Right lobe of liver (tissue), 6 donors: ENCODE results near the gene EXOC1L. TPM values are rescaled to one million over a fixed set of nuclear protein-coding genes. Genes with fewer than 3 reads are reported as not detected.

Experiments used
- ATAC-seq, 4 donors: fragments of 200-7000 bp; cut with Tn5 transposase; one replicate each; pipeline ENCODE4 v1.9.1; 2020; ENCODE audit warnings: mild to moderate bottlenecking in 4 of 4, moderate library complexity in 4 of 4
- DNase-seq, 3 donors: peaks; one replicate each; pipeline ENCODE4 v3.0.0-alpha.2; 2020
- H3K27ac ChIP-seq, 3 donors: fragments of 200-600 bp; one replicate each; pipeline ENCODE4 v1.8.0; 2022
- H3K27me3 ChIP-seq, 2 donors: fragments of 200-600 bp; one replicate each; pipeline ENCODE4 v1.8.0; 2022
- H3K36me3 ChIP-seq, 4 donors: fragments of 200-600 bp; sonication (generic) in 1 of 4; one replicate each; pipeline versions ENCODE4 v1.5.1 to v1.8.0; 2017 to 2022; ENCODE audit warnings: control low read depth in 1 of 4
- H3K4me1 ChIP-seq, 4 donors: fragments of 200-600 bp; sonication (generic) in 1 of 4; one replicate each; pipeline versions ENCODE4 v1.5.1 to v1.8.0; 2017 to 2022; ENCODE audit warnings: control low read depth in 1 of 4
- H3K4me3 ChIP-seq, 3 donors: fragments of 200-600 bp; one replicate each; pipeline ENCODE4 v1.8.0; 2022
- H3K9me3 ChIP-seq, 4 donors: fragments of 200-600 bp; sonication (generic) in 1 of 4; one replicate each; pipeline versions ENCODE4 v1.5.1 to v1.8.0; 2017 to 2022; ENCODE audit warnings: control low read depth in 1 of 4
- POLR2A ChIP-seq: fragments of 450-650 bp; IDR thresholded peaks from one replicate; pipeline ENCODE4 v1.6.1; 2017; ENCODE audit warnings: antibody characterized with exemption, mild to moderate bottlenecking
- WGBS: methylation state at CpG from one replicate; pipeline ENCODE4 v1.1.6; 2018; ENCODE audit warnings: low coverage, low lambda C conversion rate; ENCODE audit not compliant: insufficient coverage; ENCODE audit errors: missing lambda C conversion rate; 5-methylcytosine and 5-hydroxymethylcytosine counted together
- intact Hi-C, 2 donors: fragments of 100-400 bp; cut with DNase I; formaldehyde crosslinking; loops; one replicate each; pipeline versions ENCODE4 v1.11.2 to v1.14.1; 2022
- total RNA-seq, 6 experiments: library from RNA; depleted of rRNA in 2 of 6; stranded (reverse); fragments of >200 nt in 2 of 6; fragmentation: NEBNext Ultra II Directional in 3 of 6; extraction: Animal tissue kit (Norgen Biotek cat#: 25700) in 3 of 6; gene quantifications; one replicate each; pipeline versions ENCODE4 v1.1.0 to v1.2.4, GENCODE V29; 2016 to 2023
- TF ChIP-seq, protein P1 (sequence below), 4 donors: fragments of 200-600 bp in 3 of 4; fragments of 450-650 bp in 1 of 4; IDR thresholded peaks; one replicate each; pipeline versions ENCODE4 v1.5.1 to v1.8.0; 2016 to 2022; ENCODE audit warnings: antibody characterized with exemption in 4 of 4, mild to moderate bottlenecking in 2 of 4
- donor health status: DM: no; HTN: yes; CAD: no.
- donor health status: DM: no; HTN: no; CAD: no.
- donor health status: DM: no; HTN: no; CAD: no.
- donor health status: DM: no; HTN: yes; CAD: no.
- donor health status: DM: no; HTN: yes; CAD: no.

EXOC1L gene
- total RNA-seq, 6 experiments from 2014 or later: not detected

DNA sequence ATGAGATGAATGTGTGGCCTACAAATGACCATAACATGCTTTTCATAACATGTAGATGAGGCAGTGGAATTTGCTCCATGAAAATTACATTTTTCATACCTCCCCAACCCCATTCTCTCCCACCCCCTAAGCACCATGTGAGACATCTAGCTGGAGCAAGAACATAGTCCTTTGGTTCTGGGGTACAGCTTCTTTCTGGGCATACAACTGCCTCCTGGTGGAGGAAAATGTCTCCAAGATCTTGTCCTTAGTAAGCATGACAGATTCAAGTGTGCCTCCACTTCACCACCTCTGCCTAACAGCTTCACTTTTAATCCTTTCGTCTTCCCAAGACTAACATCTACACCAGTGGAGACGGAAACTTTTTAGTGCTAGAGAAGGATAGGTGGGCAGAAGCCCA is 8.0 kb downstream of the EXOC1L start:
- no peaks in the 10 kb centered on the region for H3K27me3 ChIP-seq
- no peak overlapping the region for H3K4me3 ChIP-seq
- H3K4me1 ChIP-seq: no peaks in the 10 kb centered on the region
- ATAC-seq (no peak), DNase-seq (no peak)
- WGBS: 39% methylated on average over 2 of the region's 2 CpGs
- no peaks in the 10 kb centered on the region for H3K9me3 ChIP-seq
- no peak overlapping the region for H3K27ac ChIP-seq
- no peaks in the 10 kb centered on the region for H3K36me3 ChIP-seq
- intact Hi-C loops: no loop called here
- no peak for TF ChIP-seq POLR2A

DNA sequence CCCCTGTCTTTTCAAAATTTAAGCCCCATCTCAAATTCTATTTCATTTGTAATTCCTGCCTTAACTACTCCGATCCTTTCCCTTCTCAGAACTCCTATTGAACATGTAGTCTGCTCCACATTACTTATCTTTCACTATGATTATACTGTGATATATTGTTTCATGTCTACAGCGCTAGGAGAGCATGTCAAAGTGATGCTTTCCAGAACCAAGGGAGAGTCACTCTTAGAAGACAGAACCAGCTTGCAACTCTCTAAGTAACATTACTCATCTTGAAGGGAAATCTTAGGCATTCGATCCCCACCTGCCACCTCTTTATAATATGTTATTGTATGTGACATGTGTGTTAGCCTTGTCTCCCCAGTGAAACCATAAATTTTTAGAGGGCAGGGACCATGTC is 10.5 kb downstream of the EXOC1L start:
- no peak for ATAC-seq
- 61% methylated on average over 3 of the region's 3 CpGs for WGBS
- intact Hi-C loops: no loop called here

DNA sequence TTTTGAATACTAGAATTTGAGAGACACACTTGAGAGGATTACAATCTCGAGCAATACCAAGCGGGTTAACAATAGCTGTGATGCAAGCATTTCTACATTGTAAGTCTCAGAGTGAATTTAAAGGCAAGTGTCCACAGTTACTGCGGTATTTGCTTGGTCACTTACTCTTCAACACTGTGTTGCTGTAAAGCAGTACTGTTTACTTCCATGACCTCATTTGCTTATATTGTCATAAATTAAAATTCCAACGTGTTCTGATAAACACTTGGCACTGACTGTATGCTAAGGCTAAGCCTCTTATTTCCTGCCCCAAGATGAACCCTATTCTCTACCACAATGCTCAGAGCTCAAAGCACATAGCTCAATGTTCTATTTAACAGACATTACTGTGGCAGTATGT is 11.1 kb downstream of the EXOC1L start:
- 44% methylated on average over 4 of the region's 4 CpGs for WGBS
- H3K27ac ChIP-seq: no peak overlapping the region
- no peak for DNase-seq
- no peaks in the 10 kb centered on the region for H3K36me3 ChIP-seq
- no peaks in the 10 kb centered on the region for H3K4me1 ChIP-seq
- TF ChIP-seq, protein P1, sequence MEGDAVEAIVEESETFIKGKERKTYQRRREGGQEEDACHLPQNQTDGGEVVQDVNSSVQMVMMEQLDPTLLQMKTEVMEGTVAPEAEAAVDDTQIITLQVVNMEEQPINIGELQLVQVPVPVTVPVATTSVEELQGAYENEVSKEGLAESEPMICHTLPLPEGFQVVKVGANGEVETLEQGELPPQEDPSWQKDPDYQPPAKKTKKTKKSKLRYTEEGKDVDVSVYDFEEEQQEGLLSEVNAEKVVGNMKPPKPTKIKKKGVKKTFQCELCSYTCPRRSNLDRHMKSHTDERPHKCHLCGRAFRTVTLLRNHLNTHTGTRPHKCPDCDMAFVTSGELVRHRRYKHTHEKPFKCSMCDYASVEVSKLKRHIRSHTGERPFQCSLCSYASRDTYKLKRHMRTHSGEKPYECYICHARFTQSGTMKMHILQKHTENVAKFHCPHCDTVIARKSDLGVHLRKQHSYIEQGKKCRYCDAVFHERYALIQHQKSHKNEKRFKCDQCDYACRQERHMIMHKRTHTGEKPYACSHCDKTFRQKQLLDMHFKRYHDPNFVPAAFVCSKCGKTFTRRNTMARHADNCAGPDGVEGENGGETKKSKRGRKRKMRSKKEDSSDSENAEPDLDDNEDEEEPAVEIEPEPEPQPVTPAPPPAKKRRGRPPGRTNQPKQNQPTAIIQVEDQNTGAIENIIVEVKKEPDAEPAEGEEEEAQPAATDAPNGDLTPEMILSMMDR (IDR thresholded peaks at IDR 0.05): no peak
- TF ChIP-seq POLR2A: no peak
- no peak overlapping the region for H3K4me3 ChIP-seq
- intact Hi-C loops: no loop called here
- peak in 1 of 4 donors; percentile 28 for ATAC-seq
- H3K9me3 ChIP-seq: no peaks in the 10 kb centered on the region
- H3K27me3 ChIP-seq: no peaks in the 10 kb centered on the region

More for the DNA sequence above, 10.5 kb downstream of the EXOC1L start:
- no peaks in the 10 kb centered on the region for H3K4me1 ChIP-seq
- TF ChIP-seq POLR2A: no peak
- TF ChIP-seq, protein P1 (IDR thresholded peaks at IDR 0.05): no peak
- H3K36me3 ChIP-seq: no peaks in the 10 kb centered on the region
- H3K9me3 ChIP-seq: no peaks in the 10 kb centered on the region
- no peak overlapping the region for H3K4me3 ChIP-seq
- no peak for DNase-seq
- no peak overlapping the region for H3K27ac ChIP-seq
- H3K27me3 ChIP-seq: no peaks in the 10 kb centered on the region

DNA sequence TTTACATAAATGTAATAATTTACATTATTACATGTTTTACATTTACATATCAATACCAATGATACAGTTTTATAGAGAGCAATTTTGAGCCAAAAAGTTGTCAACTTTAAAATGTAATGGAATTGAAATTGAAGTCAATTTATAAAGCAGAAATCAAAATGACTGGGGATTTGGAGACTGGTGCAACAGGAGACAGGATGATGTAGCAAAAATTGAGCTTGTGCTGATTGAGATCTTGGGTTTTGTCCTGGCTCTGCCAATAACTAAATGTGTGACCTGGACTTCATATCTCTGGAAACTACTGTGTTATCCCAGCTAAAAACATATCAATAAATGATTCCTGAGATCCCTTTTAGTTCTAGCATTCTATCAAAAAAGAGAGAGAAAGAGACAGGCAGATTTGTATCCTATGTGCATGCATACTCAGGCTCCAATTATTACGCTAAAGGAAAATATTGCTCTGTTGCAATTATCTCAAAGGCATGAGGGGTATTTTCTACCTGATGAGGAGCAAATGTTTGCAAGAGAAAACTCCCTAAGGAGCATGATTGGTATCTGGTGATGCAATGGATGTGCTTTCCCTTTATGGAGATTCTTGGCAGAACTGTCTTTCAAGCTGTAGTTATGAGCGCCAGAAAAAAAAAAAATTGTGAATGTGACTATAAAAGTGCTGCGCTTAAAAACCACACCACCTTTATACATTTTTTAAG is 14.7 kb downstream of the EXOC1L start:
- no peaks in the 10 kb centered on the region for H3K27me3 ChIP-seq
- no peak for ATAC-seq
- DNase-seq: no peak
- no peaks in the 10 kb centered on the region for H3K4me1 ChIP-seq
- intact Hi-C loops: no loop called here
- no peaks in the 10 kb centered on the region for H3K36me3 ChIP-seq
- peaks cover 0 to 3% (median 0%) of the 10 kb centered on the region in 4 donors for H3K9me3 ChIP-seq
- TF ChIP-seq, protein P1 (IDR thresholded peaks at IDR 0.05): no peak
- TF ChIP-seq POLR2A: no peak
- H3K27ac ChIP-seq: no peak overlapping the region
- 65% methylated on average over 3 of the region's 3 CpGs for WGBS
- no peak overlapping the region for H3K4me3 ChIP-seq

DNA sequence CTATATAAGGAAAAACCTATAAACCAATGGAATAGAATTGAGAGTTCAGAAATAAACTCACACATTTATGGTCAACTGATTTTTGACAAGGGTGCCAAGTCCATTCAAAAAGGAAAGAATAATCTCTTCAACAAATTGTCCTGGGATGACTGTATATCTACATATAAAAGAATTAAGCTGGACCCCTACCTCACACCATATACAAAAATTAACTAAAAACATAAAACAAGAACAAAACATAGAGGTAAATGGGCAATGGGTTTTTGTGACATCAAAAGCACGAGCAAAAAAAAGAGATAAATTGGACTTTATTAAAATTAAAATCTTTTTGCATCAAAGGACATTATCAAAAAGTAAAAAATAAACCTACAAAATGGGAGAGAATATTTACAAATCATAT is 18.3 kb downstream of the EXOC1L start:
- ATAC-seq (no peak), DNase-seq (no peak)
- Histone ChIP-seq H3K27ac (no peak overlapping the region), H3K4me1 (no peaks in the 10 kb centered on the region), H3K9me3 (peaks cover 0 to 3% (median 0%) of the 10 kb centered on the region in 4 donors), H3K27me3 (no peaks in the 10 kb centered on the region), H3K4me3 (no peak overlapping the region), H3K36me3 (no peaks in the 10 kb centered on the region)
- TF ChIP-seq, protein P1 (IDR thresholded peaks at IDR 0.05): no peak
- no peak for TF ChIP-seq POLR2A
- intact Hi-C loops: no loop called here
- WGBS: 19% methylated on average over 1 of the region's 1 CpG
